ENCODE results near the gene PLCD1. TPM values are rescaled to one million over a fixed set of nuclear protein-coding genes. Genes with fewer than 3 reads are reported as not detected.

PLCD1 gene
- total and polyA plus RNA-seq, 8 donors, result 33.3 to 54.3 (median 44.6) TPM

- intact Hi-C loops (cut with DNase I), result loop anchor here (5.0 to 10.0 kb wide), 2 partner anchors 112 to 114 kb away; no protein-coding TSS in a partner anchor
- no peak for TF ChIP-seq CTCF (IDR thresholded peaks at IDR 0.05)
- no peaks in the 10 kb centered on the region for H3K36me3 ChIP-seq
- DNase-seq (no peak), ATAC-seq (no peak)
- H3K9me3 ChIP-seq, result no peaks in the 10 kb centered on the region
- no peaks in the 10 kb centered on the region for H3K27me3 ChIP-seq
- peaks cover 0 to 22% of the 10 kb centered on the region in 2 donors for H3K4me1 ChIP-seq
- H3K4me3 ChIP-seq, result no peak overlapping the region
- peak overlapping the region; percentile 13 to 14 for H3K27ac ChIP-seq
These were observed 60.4 kb downstream of the PLCD1 start for GRCh38 chr3:37968813-37969595.

GRCh38 chr3:37968199-37968598 lies 61.2 kb downstream of the PLCD1 start:
- ATAC-seq (no peak), DNase-seq (no peak)
- intact Hi-C loops (cut with DNase I), result loop anchor here (5.0 to 10.0 kb wide), 2 partner anchors 111 to 113 kb away; no protein-coding TSS in a partner anchor
- Histone ChIP-seq H3K36me3 (no peaks in the 10 kb centered on the region), H3K27ac (peak overlapping the region in 1 of 2 donors; percentile 14), H3K27me3 (no peaks in the 10 kb centered on the region), H3K4me1 (peaks cover 0 to 22% of the 10 kb centered on the region in 2 donors), H3K9me3 (no peaks in the 10 kb centered on the region), H3K4me3 (no peak overlapping the region)
- TF ChIP-seq CTCF (IDR thresholded peaks at IDR 0.05), result no peak

GRCh38 chr3:37967260-37967881 lies 62.1 kb downstream of the PLCD1 start:
- no peaks in the 10 kb centered on the region for H3K9me3 ChIP-seq
- no peaks in the 10 kb centered on the region for H3K36me3 ChIP-seq
- DNase-seq (peak in 2 of 4 donors; percentile 71 to 77), ATAC-seq (peak; percentile 89)
- H3K27ac ChIP-seq, result no peak overlapping the region
- no peaks in the 10 kb centered on the region for H3K27me3 ChIP-seq
- no peak overlapping the region for H3K4me3 ChIP-seq
- intact Hi-C loops (cut with DNase I), result loop anchor here (5.0 to 10.0 kb wide), 2 partner anchors 110 to 113 kb away; no protein-coding TSS in a partner anchor
- peaks cover 1 to 22% of the 10 kb centered on the region in 2 donors for H3K4me1 ChIP-seq
- TF ChIP-seq CTCF (IDR thresholded peaks at IDR 0.05), result peak; percentile 68 to 76

GRCh38 chr3:37964716-37965115 lies 64.7 kb downstream of the PLCD1 start:
- H3K4me1 ChIP-seq, result peaks cover 11 to 31% of the 10 kb centered on the region in 2 donors
- TF ChIP-seq CTCF (IDR thresholded peaks at IDR 0.05), result no peak
- H3K36me3 ChIP-seq, result no peaks in the 10 kb centered on the region
- no peaks in the 10 kb centered on the region for H3K27me3 ChIP-seq
- ATAC-seq, result peak; percentile 58
- H3K9me3 ChIP-seq, result no peaks in the 10 kb centered on the region
- intact Hi-C loops (cut with DNase I), result loop anchor here (5.0 to 10.0 kb wide), 2 partner anchors 107 to 110 kb away; no protein-coding TSS in a partner anchor
- H3K27ac ChIP-seq, result no peak overlapping the region
- no peak for DNase-seq
- H3K4me3 ChIP-seq, result no peak overlapping the region

- intact Hi-C loops (cut with DNase I), result loop anchor here in 1 of 2 donors (10.0 kb wide), 1 partner anchor 109 kb away; no protein-coding TSS in a partner anchor
These were observed 65.3 kb downstream of the PLCD1 start for GRCh38 chr3:37964146-37964545.

More at GRCh38 chr3:37964146-37964545, 65.3 kb downstream of the PLCD1 start:
- H3K36me3 ChIP-seq, result no peaks in the 10 kb centered on the region
- peaks cover 11 to 26% of the 10 kb centered on the region in 2 donors for H3K4me1 ChIP-seq
- no peaks in the 10 kb centered on the region for H3K9me3 ChIP-seq
- ATAC-seq (no peak), DNase-seq (no peak)
- H3K4me3 ChIP-seq, result no peak overlapping the region
- no peak overlapping the region for H3K27ac ChIP-seq
- H3K27me3 ChIP-seq, result no peaks in the 10 kb centered on the region
- TF ChIP-seq CTCF (IDR thresholded peaks at IDR 0.05), result no peak
